Mesenteric fat pad (tissue), 1 donor: Measurements from ENCODE around the gene GORASP2. TPM values are rescaled to one million over a fixed set of nuclear protein-coding genes. Genes with fewer than 3 reads are reported as not detected.
A peak's percentile ranks its signal among the peaks of the same experiment; 100 is the strongest.
"Not testable (repeated sequence)": the region's sequence is repeated elsewhere in the genome, so short reads cannot be mapped to it uniquely, and the experiment has no call there.

ENCODE experiments used
- DNase-seq: peaks from one replicate; pipeline ENCODE4 v3.0.0-alpha.2; 2020; ENCODE audit warnings: low spot score
- long read RNA-seq: library from polyadenylated mRNA; unstranded; transcript quantifications from one replicate; pipeline ENCODE4 v2.0.0, GENCODE V29; 2020
- total RNA-seq: library from RNA; stranded (reverse); fragmentation: NEBNext Ultra II Directional; extraction: Animal tissue kit (Norgen Biotek cat#: 25700); gene quantifications from one replicate; pipeline ENCODE4 v1.2.1, GENCODE V29; 2021
- donor health status: DM: yes; HTN: yes; CAD: no.

GORASP2 gene
- total RNA-seq: 78.2 TPM
- long read RNA-seq, transcript GORASP2-201 (10 exons, 3,173 nt): major isoform, 89 of 161 reads
- long read RNA-seq, partial matches to known transcripts: 59 of 161 reads
- long read RNA-seq, other reads (novel, unspliced or antisense): 12 of 161 reads

DNA sequence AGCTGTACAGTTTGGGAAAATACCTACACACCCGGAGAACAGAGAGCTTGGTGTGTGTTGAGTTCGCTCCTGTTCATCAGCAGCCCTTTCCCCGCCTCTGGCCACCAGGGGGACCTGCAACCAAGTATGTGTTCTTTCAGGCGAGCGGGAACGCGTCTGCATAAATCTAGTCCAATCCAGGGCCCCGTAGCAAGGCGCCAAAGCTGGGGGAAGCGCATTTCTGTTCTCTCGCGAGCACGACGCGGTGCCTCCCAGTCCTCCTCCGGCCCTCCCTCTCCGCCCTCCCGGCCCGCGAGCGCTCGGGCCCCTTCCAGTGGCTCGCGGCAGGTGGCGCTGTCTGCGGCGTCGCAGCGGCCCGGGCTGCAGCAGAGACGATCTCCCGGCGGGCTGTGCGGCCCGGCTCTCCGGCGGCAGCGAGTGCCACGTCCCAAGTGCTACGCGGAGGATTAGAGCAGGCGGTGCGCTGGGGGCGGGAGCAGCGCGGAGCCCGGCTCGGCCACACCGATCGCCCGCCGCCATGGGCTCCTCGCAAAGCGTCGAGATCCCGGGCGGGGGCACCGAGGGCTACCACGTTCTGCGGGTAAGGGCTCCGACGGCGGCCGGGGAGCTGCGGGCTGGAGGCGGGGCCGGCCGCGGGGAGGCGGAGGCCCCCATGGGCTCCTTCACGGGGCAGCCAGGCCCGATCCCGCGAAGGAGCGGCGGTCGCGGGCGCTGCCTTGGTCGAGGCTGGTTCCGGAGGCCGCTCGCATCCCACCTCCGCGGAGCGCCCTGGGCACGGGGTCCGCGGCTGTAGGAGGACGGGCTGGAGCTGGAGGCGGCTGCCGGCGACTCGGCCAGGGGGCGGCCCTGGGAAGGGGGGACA, at the start of gene GORASP2:
TSS of gene GORASP2 (plus strand) at position 430 of the 862 bp plus-strand sequence. CDS start at position 518, 88 bp downstream.
- peak; percentile 99 for DNase-seq

DNA sequence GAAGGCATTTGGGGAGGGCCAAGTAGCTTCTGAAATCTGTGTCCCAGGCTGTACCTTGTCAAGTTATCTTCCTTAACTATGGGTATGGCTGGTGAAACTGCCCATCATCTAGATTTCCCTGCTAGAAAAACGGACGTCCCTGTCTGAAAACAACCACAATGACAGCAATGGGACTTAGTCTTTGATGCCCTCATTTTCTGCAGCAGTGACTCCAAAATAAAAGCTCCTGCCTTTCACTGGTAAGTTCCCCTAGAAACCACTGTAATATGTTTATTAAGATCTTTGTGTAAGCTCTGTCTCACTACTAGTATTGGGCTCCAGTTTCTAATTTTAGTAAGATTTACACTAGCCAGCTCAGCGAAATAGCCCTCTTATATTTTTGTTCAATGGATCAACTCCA, 47.2 kb upstream of the GORASP2 start:
- no peak for DNase-seq

DNA sequence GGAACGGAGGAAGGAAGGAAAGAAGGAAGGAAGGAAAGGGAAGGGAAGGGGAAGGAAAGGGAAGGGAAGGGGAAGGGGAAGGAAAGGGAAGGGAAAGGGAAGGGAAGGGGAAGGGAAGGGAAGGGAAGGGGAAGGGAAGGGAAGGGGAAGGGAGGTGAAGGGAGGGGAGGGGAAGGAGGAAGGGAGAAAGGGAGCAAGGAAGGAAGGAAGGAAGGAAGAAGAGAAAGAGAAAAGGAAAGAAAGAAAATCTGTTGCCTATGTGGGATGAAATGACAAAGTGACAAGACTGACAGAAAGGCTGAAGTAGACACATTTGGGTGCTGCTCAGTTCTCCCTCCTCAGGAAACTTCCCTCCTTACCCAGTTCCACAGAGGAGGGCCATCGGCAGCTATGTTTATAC, 46.3 kb upstream of the GORASP2 start:
- no peak for DNase-seq

DNA sequence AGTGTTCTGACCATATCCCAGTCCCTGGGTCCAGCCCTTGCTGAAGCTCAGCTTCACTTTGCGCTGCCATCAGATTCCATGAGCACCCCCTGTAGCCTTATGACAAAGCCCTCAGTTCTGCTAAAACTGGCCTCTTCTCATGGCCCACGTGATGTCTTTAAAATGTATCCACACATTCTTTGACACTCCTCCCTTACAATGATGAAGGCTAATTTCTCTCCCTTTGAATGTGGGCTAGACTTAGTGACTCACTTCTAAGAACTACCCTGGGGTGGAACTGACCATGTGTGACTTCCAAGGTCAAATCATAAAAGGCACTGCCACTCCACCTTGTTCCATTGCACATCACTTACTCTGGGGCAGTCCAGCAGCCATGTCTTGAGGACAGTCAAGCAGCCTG, 45.4 kb upstream of the GORASP2 start:
- DNase-seq: no peak

DNA sequence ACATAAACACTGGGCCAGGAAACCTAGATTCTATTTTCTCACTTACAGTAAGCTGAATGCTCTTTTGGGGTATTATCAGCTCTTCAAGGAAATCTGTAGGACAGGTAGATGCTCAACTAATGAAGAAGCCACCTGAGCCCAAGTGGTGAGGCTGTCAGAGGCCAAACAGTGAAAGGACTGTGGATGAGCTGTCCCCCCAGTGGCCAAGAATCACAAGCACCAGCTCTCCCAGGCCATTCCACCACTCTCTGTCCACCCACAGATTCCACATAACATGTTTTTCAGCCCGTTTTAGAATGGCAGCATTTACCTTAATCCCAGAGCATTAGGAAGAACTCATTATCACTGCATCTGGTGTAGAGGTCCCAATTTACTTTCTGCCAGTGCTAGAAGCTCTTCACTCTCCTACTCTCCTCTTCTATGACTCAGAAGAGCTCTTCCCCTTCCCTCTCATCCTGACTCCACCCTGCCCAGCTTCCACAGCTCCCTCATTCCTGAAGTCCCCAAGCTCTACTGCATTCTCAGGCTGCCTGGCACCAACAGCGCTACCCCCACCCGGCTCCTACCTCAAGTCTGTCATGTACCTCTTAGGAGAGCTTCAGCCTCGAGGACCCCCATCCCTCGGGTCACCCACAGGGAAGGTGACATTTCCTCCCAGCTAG, 43.8 kb upstream of the GORASP2 start:
- DNase-seq: no peak

DNA sequence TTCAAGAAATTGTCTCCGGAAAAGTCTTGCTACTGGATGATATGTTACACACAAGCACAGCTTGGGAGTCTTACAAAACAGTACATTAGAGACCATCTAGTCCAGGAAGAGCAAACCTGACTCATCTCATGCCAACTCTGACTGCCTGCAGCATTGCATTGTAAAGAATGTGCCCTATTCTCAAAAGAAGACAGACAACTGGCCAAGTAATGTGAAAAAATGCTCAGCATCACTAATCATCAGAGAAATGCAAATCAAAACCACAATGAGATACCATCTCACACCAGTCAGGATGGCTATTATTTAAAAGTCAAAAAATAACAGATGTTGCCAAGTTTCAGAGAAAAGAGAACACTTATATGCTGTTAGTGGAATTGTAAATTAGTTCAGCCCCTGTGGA, 42.7 kb upstream of the GORASP2 start:
- DNase-seq: no peak

DNA sequence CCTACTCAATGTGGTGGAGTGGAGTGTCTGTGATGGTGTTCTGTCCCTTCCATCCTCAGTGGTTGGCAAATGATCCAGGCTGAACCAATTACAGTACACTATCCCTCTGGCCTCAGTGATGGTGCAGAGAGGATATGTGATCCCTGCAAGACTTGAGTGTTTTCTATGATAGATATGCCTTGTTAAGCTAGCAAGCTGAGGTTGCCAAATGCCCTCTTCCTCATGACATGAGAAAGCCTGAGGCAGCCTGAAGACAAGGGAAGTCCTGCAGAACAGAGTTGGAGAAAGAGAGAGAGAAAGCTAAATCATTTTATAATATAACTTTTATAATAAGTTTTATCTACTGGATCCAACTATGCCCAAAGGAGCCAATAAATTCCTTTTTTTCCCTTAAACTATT, 41.6 kb upstream of the GORASP2 start:
- no peak for DNase-seq

DNA sequence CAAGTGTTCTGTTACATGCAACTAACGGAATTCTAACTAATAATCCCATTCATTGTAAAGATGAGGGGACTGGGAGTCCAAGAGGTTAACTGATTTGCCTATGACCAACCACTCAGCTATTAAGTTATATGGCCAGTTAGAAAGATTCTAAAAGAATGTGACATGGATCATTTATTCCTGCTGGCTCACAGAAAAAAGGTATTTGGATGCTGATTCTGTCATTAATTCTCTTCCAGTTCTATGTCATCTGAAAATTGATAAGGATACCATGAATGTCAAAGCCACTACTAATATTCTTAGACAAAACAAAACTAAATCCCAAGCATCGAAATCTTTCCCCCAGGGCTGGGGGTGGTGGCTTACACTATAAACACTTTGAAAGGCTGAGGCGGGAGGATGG, 41.2 kb upstream of the GORASP2 start:
- no peak for DNase-seq

DNA sequence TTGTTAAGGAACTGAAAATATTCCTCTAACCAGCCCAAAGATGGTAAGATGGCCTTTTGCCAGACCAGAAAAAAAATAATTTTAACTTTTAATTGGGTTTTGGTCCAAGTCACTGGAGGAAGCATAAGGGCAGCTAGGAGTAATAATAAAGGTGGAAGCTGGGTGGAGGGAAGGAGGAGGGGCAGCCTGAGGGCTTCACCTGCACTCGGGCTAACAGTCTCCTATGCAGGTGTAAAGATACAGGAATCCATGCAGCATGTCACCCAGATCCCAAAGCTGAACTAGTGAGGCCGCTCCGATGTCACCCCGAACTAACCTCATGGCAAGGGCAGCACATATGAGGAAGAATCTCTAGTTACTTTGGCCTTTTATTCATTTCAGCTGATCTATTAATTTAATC, 37.2 kb upstream of the GORASP2 start:
- DNase-seq: no peak

DNA sequence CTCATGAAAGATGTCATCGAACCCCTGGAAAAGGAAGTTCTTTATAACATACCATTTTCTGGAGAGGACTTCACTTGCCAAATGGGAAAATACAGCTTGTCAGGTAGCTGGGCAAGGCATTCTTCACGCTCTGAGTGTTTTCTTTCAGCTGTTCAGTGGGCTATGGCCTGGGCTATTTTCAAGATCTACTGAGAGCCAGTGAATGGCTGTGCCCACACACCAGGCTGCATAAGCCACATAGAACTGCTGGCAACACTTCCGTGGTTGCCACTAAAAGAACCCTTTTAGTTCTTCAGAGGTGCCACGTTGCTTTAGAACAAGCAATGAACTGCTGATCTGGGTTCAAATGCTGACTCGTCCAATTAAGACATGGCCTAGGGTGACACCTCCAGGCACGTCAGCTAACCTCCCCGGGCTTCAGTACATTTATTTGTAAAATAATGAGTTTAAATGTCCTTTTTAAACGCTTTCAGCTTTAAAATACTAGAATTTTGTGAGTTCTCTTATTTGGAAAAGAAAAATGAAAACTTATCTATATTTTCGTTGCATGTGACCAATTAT, 36.6 kb upstream of the GORASP2 start:
- DNase-seq: no peak

DNA sequence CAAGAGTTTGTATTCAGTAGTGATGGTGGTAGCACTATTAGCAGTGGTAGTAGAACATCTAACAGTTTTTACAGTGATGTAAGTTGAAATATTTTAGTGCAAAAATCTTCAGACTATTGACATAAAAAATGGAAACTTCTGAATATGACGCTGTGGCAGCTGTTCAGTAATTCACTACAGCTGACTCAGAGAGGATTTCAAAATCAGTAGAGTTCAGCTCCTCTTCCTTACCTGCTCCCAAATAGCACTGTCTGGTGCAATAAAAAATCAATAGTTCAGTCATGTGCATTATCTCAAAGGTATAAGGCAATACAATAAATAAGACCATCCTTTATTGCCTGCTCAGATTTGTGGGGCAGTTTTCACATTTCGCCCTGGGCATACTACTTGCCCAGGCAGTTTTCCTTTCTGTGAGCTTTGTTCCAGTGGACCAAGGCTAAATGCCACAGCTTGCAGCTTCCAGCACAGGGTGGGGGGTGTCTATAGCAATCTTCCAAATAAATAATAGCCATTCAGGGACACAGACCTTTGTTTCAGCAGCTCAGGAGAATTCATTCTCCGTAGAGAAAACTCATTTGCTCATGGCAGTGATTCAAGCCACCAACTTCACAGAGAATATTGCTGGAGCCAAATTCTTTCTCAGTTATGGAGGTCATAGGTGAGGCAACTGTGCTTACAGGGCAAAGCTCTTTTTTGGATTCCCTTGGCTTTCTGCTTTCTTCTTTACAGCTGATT, 33.9 kb upstream of the GORASP2 start:
- DNase-seq: no peak

DNA sequence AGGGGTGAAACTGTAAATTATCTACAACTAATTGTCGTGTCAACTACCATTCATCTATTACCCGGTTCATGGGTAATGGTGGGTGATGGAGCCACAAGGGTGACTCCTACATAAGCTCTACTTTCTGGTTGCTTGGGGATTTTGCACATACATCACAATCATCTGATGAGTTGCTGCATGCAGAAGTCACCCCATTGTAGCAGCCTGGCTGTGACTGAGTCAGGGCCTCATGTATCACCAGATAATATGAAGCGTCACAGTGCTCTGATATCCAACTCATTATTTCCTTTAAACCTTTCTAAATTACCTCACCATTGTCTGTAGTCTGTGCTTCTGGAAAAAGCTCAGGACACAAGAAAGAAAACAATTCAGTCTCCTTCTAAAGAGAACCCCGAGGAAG, 32.4 kb upstream of the GORASP2 start:
- no peak for DNase-seq

DNA sequence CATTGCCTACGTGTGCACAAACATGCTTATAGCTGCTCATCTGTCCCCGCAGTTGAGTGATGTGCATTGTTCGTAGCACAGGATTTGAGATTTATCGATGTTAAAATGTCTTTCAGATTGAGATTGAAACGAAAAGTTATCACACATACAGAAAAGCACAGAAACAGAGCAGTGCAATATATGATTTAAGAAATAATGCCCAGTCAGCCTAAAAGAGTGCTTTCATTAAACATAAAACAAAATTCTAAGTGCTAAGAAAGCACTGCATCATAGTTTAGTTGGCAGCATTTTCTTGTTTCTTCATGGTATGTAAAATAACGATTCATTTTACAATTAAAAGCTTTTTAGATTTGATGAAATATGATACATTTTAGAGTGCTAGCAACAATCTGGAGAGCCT, 31.9 kb upstream of the GORASP2 start:
- no peak for DNase-seq

DNA sequence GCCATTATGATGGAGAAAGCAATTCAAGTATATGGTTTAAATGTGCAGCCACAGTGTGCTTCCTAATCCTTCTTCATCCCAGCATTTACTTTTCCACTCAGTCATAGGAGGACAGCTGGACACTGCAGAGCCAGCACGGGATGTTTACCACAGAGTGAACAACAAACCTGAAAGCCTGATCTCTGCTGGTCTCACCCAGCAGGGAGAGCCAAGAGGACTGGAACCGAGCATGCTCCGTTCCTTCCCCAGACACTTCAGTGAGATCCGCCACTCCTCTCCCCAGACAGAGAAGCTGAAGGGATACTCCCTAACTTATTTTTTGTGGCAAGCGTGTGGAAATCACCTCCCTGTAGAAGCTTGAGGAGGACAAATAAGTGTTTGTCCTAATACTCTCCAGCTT, 23.2 kb upstream of the GORASP2 start:
- no peak for DNase-seq

DNA sequence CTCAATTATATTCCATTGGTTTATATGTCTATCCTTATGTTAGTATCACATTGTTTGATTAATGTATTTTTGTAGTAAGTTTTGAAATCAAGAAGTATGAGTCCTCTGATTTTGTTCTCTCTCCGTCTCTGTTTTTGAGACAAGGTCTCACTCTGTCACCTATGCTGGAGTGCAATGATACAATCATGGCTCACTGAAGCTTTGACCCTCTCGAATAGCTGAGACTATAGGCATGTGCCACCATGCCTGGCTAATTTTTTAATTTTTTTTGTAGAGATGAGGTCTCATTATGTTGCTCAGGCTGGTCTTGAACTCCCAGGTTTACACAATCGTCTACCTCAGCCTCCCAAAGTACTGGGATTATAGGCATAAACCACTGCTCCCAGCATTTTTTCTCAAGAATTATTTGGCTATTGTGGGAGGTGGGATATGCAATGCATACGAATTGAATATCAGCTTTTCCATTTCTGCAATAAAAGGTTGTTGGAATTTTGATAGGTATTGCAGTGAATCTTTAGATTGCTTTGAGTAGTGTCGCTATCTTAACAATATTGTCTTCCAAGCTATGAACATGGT, 17.7 kb upstream of the GORASP2 start:
- no peak for DNase-seq

DNA sequence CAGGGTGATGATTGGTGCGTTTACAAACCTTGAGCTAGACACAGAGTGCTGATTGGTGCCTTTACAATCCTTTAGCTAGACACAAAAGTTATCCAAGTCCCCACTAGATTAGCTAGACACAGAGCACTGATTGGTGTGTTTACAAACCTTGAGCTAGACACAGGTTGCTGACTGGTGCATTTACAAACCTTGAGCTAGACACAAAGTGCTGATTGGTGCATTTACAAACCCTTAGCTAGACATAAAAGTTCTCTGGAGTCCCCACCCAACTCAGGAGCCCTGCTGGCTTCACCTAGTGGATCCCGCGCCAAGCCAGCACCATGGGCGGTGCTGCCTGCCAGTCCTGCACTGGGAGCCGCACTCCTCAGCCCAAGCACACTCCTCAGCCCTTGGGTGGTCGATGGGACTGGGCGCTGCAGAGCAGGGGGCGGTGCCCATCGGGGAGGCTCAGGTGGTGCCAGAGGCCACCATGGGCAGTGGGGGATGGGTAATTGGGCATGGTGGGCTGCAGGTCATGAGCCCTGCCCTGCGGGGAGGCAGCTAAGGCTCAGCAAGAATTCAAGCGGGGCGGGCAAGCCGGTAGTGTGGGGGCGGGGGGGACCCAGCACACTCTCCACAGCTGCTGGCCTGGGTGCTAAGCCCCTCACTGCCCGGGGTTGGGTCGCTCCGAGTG, 13.9 kb upstream of the GORASP2 start:
- not testable (repeated sequence) for DNase-seq

DNA sequence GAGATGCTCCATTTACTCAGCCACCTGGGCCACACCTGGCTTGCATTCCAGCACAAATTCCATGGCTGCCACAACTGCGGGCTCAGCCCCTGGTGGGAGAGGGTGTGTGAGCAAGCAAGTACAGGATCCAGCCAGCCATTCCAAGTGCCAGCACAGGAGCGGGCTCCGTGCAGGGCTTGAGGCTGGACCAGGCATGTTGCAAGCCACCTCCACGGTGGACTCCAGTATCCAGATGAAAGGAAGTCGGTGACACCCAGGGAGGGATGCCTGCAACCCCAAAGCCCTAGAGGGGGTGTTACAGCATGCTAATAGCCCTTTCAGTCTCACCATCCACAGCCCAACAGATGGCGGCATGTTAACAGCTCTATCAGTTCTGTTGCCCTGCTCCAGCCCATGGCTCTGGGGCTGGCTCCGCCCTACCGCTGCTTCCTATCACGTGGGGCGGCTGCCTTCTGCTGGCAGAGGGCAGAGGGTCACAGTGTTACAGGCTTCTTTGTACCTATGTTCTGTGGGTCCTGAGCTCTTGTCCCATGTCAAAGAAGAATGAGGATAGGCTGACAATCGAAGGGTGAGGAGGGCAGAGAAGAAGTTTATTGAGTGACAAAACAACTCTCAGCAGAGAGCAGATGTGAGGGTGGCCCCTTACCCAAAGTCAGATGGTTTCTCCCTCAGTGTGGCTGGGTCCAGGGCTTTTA, 11.7 kb upstream of the GORASP2 start:
- no peak for DNase-seq

DNA sequence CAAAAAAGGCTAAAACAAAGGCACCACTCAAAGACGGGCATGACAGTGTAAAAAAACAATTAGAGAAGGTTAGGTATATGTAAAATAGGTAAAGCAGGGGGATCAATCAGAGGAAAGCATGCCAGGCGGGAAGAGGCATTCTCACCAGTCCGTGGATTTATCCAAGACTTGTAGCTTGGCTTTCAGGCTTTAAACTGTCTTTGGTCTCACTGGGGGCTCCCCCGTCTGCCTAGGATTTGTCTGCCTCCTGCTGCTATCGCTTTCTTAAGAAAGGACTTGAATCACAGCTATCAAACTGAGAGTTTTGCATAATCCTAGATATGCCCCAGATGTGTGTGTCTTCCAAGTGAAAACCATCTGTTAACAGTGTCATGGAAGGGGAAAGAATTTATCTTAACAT, 11.1 kb upstream of the GORASP2 start:
- no peak for DNase-seq

DNA sequence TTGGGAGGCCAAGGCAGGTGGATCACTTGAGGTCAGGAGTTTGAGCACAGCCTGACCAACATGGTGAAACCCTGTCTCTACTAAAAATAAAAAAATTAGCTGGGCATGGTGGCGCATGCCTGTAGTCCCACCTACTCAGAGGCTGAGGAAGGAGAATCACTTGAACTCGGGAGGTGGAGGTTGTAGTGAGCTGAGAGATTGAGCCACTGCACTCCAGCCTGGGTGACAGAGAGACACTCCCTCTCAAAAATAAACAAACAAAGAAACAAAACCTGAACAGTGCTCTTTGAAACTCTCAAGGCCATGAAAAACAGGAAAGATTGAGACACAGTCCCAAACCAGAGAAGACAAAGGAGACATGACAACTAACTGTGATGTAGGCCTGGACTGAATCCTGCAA, 7.2 kb upstream of the GORASP2 start:
- not testable (repeated sequence) for DNase-seq
